Inferior parietal cortex (tissue), 1 donor: ENCODE measurements around the gene FANK1.

Source experiments
- DNase-seq: peaks from one replicate; pipeline ENCODE4 v3.0.0-alpha.2; 2016; ENCODE audit errors: extremely low spot score

The FANK1 gene

DNA sequence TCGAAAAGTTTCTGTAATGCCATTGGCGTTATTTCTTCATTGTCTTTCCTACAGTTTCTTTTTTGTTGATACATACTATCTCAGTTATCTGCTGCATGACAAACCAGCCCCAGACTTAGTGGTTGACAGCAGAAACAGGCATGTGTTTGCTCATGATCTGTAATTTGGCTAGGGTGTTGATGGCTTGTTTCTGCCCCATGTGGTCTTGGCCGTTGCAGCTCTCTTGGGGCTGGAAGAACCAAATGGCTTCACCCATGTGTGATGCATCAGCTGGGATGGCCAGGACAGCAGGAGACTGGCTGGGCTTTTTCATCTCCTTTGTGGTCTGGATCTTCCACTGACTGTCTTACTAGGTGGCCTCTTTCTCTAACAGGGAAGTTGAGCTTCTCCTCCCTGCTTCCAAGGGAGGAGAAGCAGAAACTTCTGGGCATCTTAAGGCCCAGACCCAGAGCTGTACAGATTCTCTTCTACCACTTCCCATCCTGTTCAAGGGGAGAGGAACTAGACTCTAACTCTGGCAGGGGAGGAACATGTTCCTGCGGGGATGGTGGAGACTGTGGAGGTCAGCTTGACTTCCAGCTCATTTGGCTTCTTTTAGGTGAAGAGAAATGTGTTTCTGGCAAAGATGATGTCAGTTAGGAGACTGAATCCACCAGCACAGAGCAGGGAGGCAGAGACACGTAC is 89.3 kb downstream of the FANK1 start:
- no peak for DNase-seq

DNA sequence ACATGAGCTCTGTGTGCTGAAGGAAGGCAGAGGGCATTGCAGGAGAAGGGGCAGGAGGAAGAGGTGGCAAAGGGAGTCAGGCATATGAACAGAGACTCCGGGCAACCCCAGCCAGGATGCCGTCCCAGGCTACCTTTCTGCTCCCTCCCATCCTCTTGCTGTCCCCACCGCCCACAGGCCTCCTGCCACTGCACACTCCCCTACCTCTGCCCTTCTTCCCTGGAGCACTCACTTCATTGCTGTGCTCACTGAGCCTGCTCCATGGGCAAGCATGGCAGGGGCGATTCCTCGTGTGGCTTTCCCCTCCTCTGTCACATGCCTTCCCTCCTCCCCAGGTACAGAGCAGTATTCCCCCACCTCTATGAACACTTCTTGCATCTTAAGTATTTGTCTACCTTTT is 93.4 kb downstream of the FANK1 start:
- DNase-seq, result no peak

DNA sequence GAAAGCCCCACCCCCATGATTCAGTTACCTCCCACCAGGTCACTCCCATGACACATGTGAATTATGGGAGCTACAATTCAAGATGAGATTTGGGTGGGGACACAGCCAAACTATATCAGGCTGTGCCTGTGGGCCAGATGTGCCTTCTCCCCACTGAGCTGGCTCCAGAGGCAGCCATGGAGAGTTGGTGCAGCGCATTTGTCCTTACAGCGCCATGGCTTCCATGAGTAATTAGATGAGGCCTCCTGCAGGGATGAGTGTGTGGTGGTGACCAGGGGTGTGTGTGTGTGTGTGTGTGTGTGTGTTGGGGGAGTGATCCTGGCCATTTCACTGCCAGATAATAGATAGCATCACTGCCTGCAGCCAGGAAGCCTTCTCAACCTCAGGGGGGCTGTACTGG is 94.6 kb downstream of the FANK1 start:
- no peak for DNase-seq

DNA sequence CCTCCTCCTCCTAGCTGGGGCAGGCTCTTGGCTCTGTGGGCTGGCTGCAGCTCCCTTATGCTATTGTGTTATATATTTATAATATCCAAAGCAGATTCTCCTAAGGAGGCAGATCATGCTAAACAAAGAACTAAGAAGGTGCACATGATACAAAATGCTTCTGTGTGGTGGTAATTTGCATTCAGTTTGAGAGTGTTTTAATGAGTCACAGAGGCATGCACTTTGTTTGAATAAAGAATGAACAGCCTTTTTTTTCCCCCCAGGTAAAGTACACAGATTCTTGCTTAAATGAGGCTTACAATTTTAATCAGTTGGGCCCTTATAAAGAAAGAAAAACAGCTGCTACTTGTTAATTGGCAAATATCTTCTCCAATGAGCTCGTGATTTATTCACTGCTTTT is 95.0 kb downstream of the FANK1 start:
- no peak for DNase-seq

DNA sequence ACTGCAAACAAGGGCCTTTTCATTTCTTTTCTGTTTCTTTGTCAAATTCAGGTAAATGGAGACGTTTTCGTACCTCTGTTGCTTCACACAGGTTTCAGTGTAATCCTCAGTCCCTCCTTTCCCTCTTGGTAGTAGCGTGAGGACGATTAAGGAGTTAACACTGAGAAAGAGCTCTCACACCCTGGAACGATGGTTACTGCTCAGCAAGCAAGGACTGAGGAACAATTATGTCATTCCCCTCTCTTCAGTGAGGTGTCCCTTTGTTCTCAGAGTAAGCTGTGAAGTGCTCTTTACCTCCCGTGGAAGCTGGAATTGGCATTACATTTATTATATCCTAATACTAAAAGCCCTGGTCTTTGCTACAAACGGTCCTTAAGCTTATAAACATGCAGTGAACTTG is 95.9 kb downstream of the FANK1 start:
- DNase-seq, result no peak

DNA sequence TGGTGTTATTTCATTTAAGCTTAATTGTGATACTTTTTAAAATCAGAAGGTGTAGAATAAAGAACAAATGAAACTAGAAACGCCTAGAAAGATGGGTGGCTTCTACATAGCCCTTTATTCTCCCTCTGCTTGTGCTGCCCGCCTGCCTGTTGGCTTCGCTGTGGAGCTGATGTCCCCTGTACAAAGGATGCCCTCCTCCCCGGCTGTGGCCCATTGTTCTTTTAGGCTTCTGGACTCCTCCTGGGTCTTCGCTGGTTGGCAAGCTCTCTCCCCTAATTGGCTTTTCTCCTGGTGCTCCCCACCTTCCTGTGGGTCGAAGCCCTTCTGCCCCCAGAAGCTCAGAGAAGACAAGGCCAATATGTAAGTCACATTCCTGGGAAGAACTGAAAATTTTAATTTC is 98.2 kb downstream of the FANK1 start:
- DNase-seq, result no peak

DNA sequence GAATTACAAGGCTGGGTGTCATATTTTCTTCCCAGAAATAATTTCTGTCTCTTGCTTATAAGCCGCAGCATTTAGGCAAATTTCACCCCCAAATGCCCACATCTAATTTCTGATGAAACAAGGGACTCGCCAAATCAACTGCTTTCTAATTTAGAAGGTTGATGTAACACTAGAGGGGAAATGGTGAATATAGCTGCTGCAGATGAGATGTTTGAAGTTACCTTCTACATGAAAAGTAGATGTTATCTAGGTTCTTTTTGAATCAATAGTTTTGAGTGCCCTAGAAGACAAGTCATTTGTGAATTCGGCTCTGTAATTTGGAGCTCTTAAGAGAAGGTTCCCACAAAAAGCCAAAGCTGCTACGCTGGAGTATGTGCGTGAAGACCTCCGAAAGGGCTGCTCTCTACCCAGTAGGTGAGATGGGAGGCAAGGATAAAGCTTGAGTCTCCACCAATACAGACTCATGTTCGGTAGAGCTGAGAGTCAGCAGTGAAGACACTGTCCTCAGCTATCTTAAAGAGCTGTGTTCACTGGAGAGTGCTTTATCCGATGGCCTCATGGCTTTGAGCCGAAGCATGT is 99.5 kb downstream of the FANK1 start:
- no peak for DNase-seq

DNA sequence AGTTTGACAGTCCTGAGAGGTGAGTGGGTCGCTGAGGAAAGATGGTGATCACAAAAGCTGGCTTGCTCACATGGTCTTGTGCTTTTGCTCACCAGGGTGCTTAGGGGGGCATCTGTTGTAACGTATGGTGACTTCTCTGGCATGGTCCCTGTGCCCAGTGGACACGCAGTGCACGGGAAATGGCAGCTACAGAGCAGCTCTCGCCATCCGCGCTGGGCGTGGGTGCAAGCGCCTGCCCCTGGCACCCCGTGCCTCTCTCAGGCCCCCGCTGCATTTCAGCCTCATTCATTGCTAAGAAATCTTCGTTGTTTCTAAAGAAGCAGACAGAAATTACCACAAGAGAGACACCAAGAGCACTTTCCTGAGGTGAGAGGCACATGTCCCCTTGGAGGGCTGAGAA is 101.2 kb downstream of the FANK1 start:
- no peak for DNase-seq

DNA sequence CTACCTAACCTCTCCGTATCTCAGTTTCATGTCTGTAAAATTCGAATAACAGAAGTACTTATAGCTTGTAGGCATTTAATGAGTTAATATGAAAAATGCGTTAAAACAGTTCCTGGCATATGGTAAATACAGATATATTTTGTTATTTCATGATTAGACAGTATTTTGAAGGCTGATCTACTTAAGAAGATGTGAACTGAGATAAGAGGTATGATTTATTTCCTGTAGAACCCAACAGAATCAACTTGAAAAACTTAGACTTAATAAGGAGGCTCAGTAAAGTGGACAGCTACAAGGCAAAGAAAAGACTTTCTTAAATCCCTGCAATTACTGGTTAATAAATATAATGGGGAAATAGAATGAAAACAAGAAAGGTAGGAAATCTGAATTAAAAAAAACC is 103.3 kb downstream of the FANK1 start:
- DNase-seq, result no peak

DNA sequence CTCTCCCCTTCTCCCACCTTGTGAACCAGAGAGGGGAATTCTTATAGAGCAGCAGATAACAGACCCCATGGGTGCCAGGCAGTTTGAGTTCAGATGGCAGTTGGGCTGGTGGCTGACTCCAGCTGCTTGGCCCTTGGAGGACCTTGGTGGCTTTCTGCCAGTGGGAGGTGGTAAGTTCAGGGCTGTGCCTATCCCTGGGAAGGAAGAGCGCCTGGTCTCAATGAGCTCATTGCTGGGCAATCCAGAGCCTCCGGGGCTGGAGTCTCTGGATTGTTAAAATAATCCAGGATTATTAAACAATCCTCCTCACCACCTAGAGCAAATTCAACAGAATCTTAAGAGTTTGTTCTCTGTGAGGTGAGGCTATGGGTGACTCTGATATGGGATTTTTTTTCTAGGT is 105.2 kb downstream of the FANK1 start:
- no peak for DNase-seq

DNA sequence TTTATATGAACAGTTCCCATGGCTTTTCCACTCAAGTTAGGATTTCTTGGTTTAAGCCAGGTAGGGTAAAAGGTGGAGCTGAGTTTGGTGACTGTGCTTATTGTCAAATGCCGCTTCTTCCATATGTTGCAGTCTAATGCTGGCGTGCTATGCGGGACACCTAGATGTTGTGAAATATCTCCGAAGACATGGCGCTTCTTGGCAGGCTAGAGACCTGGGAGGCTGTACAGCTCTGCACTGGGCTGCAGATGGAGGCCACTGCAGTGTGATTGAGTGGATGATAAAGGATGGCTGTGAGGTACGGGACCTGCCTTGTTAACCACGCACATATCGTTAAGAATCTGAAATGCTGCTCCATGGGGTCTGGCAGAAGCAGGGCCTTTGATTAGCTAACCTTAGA is 108.4 kb downstream of the FANK1 start:
- no peak for DNase-seq

DNA sequence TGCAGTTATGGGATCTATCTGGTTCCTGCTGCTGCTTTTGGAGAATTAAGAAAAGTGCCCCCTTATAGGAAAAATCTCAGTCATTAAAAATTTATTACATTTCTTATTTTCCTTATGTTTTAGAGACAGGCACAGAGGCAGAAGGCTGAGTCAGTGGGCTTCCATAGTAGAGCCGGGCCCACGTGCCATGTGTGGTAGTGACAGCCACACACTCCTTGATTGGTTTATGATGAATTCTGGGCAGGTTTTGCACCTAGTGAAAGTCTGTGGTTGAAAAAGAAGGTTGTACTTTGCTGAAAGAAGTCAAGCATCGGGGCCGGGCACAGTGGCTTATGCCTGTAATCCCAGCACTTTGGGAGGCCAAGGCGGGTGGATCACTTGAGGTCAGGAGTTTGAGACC is 109.9 kb downstream of the FANK1 start:
- no peak for DNase-seq

DNA sequence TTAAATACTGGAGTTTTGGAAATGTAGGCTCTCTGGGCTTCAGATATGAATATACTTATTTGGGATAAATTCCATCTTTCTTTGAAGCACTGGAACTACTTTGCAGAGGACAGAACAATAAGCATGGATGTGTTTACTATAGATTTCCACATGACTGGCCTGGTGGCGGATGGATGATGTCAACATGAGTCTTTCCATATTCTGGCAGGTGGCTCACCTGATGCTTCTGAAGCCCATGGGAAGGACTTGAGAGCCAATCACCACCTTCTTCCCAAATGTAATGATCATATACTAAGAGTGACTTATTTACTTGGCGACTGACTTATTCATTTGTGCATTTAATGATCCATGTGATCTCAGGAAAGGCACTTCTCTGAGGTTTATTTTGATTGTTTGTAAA is 110.5 kb downstream of the FANK1 start:
- no peak for DNase-seq

DNA sequence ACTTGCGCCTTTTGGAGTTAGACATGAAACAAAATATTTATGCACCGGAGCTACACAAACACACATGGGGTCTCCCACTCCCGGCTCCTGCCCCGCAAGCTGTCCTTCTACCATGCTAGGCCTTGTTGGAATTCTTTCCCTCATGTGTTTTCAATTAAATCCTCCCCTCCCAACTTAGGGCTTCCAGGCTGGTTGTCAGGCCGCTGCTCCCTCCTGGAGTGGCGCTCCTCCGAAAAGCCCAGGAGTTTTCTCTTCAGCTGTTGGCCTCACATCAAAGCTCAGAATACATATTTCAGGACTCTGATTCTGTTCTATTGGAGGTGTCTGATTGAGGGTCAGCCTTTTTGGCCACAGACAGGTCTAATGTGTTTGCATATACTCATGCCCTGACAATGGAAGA is 113.3 kb downstream of the FANK1 start:
- no peak for DNase-seq

DNA sequence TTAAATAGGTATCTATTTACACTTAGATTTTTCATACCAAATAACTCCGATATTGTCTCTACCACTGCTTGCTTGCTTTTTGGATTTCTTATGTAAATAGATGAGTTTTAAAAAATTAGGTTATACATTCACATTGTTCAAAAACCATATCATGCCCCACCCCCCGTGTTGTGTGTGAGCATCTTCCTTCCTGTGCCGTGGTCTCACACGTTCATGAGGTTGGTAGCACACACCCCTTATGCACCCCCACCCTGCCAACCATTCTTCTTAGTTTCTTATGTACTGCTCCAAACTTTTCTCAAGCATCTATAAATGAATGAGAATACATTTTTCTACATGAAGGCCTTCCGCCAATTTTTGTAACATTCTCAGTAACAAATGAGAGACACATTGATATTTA is 115.6 kb downstream of the FANK1 start:
- no peak for DNase-seq

DNA sequence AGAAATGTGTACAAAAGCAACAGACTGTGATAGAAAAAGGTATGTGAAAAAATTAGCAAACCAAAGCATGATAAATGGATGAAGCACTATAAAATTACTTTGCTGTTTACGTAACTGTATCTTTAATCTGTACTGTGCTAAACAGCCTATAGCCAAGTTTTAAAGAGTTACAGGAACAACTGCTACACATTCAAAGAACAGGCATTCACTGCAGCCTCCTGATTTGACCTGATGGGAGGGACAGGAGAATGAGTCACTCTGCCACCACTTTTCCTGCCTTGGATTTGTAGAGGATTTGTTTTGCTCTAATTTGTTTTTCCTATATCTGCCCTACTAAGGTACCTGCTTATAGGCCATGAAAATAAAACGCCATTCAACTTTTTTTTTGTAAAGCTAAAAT is 116.1 kb downstream of the FANK1 start:
- no peak for DNase-seq

DNA sequence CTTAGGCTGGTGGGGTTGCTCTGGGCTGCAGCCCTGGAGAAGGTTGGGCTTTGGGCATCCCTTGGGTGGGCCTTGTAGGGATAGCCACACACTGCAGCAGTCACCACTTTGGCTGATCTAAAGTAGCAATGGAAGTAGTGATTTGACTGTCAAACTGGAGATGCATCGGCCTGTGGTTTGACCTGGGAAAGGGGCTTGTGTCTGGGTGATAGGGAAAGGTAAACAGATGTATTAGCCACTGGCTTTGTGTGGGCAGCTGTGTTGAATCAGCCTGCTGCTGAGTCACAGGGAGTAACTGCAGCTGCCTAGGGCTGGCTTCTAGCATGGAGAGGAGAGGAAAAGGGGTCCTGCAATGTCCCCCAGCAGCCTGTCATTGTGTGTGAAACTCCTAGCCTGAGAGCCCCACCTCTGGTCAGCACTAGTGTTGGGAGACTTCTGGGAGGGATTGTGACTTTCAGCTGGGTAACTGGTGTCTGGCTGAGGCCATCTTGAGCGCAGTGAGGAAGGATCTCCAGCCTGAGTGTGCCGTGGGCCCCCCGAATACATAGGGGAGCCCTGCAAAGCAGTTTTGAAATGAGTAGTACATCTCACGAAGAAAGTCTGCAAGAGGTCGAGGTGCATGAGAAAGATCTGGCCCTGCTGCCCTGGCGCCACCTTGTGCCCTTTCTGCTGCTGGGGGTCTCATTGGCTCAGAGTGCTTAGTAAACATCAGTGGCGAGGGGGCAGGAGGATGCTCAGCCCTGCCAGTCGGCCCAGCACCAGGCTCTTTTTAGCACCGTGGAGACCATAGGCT is 117.3 kb downstream of the FANK1 start:
- DNase-seq, result no peak

DNA sequence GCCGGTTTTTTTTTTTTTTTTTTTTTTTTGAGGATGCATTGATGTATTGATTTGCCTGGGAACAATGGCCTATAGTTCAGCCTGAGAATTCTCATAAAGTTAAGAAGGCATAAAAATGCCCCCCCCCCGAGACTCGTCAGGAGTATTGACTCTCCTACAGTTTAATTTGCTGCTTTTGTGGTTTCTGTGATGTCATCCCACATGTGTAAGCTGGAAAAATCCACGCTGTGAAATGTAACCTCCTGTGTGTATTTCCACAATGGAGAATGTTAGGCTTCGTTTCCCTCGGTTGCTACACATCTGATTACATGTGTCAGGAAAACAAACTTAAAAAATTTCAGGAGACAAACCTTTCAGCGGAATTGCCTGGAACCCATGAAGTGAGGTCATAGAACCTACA is 117.9 kb downstream of the FANK1 start:
- no peak for DNase-seq

DNA sequence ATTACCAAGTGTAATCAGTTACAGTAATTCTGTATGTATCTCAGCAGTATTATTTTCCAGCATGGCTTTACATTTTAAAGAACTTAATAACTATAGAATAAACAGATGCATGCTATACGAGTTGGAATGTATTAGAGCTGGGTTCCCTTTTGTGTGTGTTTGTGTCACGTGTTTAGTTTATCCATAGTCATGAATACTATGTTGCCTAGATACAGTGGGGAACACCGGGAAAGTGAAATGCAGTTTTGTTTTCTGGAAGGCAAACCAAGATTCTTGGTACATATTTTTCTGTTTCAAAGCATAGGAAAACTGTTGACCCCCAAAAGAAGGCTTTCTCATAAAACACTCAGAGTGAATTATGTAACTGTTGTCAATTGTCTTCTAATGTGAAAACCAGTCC is 119.0 kb downstream of the FANK1 start:
- DNase-seq, result no peak

DNA sequence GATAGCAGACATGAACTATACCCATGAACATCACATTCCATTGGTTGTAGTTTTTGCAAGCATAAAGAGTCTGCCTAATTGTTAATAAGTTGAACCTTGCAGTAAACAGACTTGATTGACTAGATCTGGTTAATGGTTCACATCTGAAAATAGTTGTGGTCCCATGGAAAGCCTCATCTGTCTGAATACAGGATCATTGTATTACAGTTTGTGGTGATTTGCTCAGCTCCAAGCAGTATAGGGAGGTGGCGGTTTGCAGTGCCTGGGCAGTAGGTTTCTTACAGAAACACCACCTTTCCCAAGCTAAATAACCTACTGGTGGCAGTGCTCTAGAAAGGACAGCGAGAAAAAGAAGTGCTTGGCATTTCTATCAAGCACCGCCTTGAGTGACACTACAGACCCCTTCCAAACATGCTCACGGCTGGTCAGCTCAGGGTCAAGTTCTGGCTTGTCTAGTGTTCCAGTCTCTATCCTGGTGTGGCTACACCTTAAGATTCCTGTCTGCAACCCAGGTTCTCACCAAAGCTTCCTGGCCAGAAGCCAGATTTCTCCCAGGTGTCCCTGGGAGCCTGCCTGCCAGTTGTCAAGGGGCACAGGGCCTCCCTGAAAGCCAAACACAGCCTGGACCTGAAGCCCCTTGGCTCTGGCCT is 119.9 kb downstream of the FANK1 start:
- no peak for DNase-seq

DNA sequence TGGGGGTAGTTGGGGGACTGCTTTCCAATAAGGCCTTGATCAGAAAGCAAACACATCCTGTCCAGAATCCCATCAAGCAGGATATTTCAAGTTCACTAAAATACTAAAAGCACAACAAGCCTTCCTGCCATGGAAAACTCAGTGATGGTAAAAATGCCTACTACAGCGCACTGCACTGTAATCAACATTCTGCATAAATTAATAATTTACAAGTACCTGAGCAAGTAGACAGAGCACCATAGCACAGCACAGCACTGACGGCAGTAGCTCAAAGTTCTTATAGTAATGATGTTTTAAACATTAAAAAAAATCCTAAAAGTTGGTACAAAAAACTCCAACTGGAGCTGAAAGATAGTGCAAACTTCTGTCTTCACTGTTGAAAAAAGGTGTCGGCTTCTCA is 120.5 kb downstream of the FANK1 start:
- no peak for DNase-seq

DNA sequence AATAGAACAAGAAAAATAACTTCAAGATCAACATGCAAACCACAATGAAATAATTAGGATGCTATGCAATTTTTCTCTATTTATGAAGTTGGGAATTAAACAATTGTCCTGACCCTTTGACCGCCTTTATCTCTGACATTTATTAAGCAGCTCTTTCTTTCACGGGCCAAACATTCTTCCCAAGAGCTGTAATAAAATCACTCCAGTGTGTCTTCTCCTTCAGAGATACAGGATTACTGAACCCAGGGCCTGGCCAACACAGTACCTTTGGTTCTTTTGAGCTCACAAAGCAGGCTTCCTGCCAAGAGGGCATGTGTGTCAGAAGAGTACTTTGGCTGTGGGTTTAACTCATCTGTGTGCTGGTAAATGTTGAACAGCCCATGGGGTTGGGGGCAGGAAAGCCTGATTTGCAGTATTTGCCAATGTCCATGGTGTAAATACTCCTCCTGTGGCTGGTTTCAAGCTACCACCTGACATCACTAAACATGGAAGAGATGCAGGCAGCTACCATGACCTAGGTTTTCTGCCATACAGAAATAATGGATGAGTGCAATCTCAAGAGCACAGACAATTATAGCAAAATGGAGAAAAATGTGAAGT is 121.7 kb downstream of the FANK1 start:
- no peak for DNase-seq
